SJSA1 (cell line): Measurements from ENCODE around the gene CT47C1. TPM values are rescaled to one million over a fixed set of nuclear protein-coding genes. Genes with fewer than 3 reads are reported as not detected.
A peak's percentile ranks its signal among the peaks of the same experiment; 100 is the strongest.

Experiments
- DNase-seq, 2 experiments: peaks; one replicate each; pipeline ENCODE4 v3.0.0-alpha.2; 2015 to 2020; ENCODE audit warnings: low spot score in 2 of 2, low read depth in 1 of 2
- H3K27ac ChIP-seq: fragments of 250-450 bp; sonication (Bioruptor Pico); 2 replicates; pipeline ENCODE4 v1.5.1; 2020; ENCODE audit warnings: mild to moderate bottlenecking, moderate library complexity
- H3K27me3 ChIP-seq: fragments of 250-450 bp; sonication (Bioruptor Pico); replicated peaks from 2 replicates; pipeline ENCODE4 v1.5.1; 2020; ENCODE audit warnings: mild to moderate bottlenecking, moderate library complexity
- H3K36me3 ChIP-seq: fragments of 250-450 bp; sonication (Bioruptor Pico); 2 replicates; pipeline ENCODE4 v1.5.1; 2020; ENCODE audit warnings: mild to moderate bottlenecking
- H3K4me1 ChIP-seq: fragments of 250-450 bp; sonication (Bioruptor Pico); replicated peaks from 2 replicates; pipeline ENCODE4 v1.6.1; 2021; ENCODE audit warnings: mild to moderate bottlenecking
- H3K4me3 ChIP-seq: fragments of 250-450 bp; sonication (Bioruptor Pico); 2 replicates; pipeline ENCODE4 v1.5.1; 2020; ENCODE audit warnings: mild to moderate bottlenecking
- H3K9me3 ChIP-seq: fragments of 250-450 bp; sonication (Bioruptor Pico); replicated peaks from 2 replicates; pipeline ENCODE4 v1.5.1; 2020; ENCODE audit warnings: mild to moderate bottlenecking
- total RNA-seq: library from RNA; depleted of rRNA; stranded (reverse); fragments of >200 nt; shearing (Covaris generic); gene quantifications from 2 replicates; pipeline ENCODE4 v1.2.3, GENCODE V29; 2014; rRNA removed

Gene CT47C1
- total RNA-seq, 1 experiment from 2014 or later: not detected

GRCh38 chrX:119090627-119091026, 17.8 kb downstream of the CT47C1 start:
- no peak overlapping the region for H3K27ac ChIP-seq
- no peaks in the 10 kb centered on the region for H3K27me3 ChIP-seq
- no peak for DNase-seq
- no peaks in the 10 kb centered on the region for H3K4me1 ChIP-seq
- no peak overlapping the region for H3K4me3 ChIP-seq
- no peaks in the 10 kb centered on the region for H3K36me3 ChIP-seq
- H3K9me3 ChIP-seq: no peaks in the 10 kb centered on the region

- H3K4me1 ChIP-seq: no peaks in the 10 kb centered on the region
- no peak for DNase-seq
- no peaks in the 10 kb centered on the region for H3K36me3 ChIP-seq
- no peak overlapping the region for H3K4me3 ChIP-seq
- no peaks in the 10 kb centered on the region for H3K9me3 ChIP-seq
- no peak overlapping the region for H3K27ac ChIP-seq
- no peaks in the 10 kb centered on the region for H3K27me3 ChIP-seq
These were observed 21.4 kb downstream of the CT47C1 start for GRCh38 chrX:119093991-119094735.

DNA sequence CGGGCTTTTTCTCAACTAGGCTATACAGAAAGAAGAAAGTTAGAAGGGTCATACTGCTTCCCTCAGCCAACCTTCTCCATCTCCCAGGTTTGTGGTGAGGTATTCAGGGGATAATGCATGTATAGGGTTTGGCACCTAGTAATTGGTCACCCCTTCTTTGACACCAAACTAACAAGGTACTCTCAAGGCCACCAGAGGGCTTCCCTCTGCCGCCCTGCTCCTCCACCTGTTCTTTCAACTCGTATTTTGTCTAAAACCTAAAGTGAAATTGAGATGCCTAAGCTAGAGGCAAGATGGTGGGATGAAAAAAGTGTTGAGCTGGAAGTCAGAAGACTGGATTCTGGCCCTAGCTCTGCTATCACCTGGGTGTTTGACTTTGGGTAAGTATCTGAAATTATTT, 22.0 kb downstream of the CT47C1 start:
- H3K27ac ChIP-seq: no peak overlapping the region
- no peak for DNase-seq
- H3K4me3 ChIP-seq: no peak overlapping the region
- no peaks in the 10 kb centered on the region for H3K27me3 ChIP-seq
- H3K36me3 ChIP-seq: no peaks in the 10 kb centered on the region
- no peaks in the 10 kb centered on the region for H3K9me3 ChIP-seq
- H3K4me1 ChIP-seq: no peaks in the 10 kb centered on the region

DNA sequence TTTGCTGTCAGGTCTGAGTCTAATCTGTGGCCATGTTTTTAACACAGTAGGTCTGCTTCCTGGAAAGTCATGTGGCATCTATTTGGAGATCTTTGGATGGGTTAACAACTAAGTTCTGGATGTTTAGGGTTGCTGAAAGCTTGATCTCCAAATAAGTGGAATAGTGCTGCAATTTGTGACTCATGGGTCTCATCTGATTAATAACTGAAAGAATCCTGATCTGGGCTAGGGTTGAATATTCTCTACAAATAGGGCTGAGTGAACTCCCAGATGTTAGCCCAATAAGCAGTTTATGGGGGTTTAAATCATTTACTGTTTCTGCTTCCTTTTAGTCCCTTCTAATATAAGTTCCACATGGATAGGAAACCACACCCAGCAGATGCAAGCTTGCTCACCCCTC, 23.1 kb downstream of the CT47C1 start:
- H3K27ac ChIP-seq: no peak overlapping the region
- no peaks in the 10 kb centered on the region for H3K36me3 ChIP-seq
- H3K4me1 ChIP-seq: no peaks in the 10 kb centered on the region
- no peak overlapping the region for H3K4me3 ChIP-seq
- DNase-seq: no peak
- no peaks in the 10 kb centered on the region for H3K27me3 ChIP-seq
- no peaks in the 10 kb centered on the region for H3K9me3 ChIP-seq

- DNase-seq: no peak
These were observed 28.4 kb downstream of the CT47C1 start for GRCh38 chrX:119101168-119101567.

GRCh38 chrX:119105826-119106225, 33.0 kb downstream of the CT47C1 start:
- H3K4me3 ChIP-seq: no peak overlapping the region
- H3K27ac ChIP-seq: 0 out of 2 replicates have a peak overlapping the region, but pooled peaks have one; percentile 19
- H3K9me3 ChIP-seq: no peaks in the 10 kb centered on the region
- peak; percentile 34 to 51 for DNase-seq
- peaks cover 11% of the 10 kb centered on the region for H3K4me1 ChIP-seq
- no peaks in the 10 kb centered on the region for H3K36me3 ChIP-seq
- H3K27me3 ChIP-seq: no peaks in the 10 kb centered on the region

More at GRCh38 chrX:119101168-119101567, 28.4 kb downstream of the CT47C1 start:
- no peak overlapping the region for H3K4me3 ChIP-seq
- H3K4me1 ChIP-seq: peaks cover 7% of the 10 kb centered on the region
- no peaks in the 10 kb centered on the region for H3K27me3 ChIP-seq
- no peaks in the 10 kb centered on the region for H3K9me3 ChIP-seq
- no peak overlapping the region for H3K27ac ChIP-seq
- no peaks in the 10 kb centered on the region for H3K36me3 ChIP-seq

- DNase-seq: no peak
- H3K27ac ChIP-seq: no peak overlapping the region
- H3K4me1 ChIP-seq: peaks cover 11% of the 10 kb centered on the region
- no peak overlapping the region for H3K4me3 ChIP-seq
- H3K9me3 ChIP-seq: no peaks in the 10 kb centered on the region
- H3K27me3 ChIP-seq: no peaks in the 10 kb centered on the region
- no peaks in the 10 kb centered on the region for H3K36me3 ChIP-seq
These were observed 34.4 kb downstream of the CT47C1 start for GRCh38 chrX:119107206-119107605.

DNA sequence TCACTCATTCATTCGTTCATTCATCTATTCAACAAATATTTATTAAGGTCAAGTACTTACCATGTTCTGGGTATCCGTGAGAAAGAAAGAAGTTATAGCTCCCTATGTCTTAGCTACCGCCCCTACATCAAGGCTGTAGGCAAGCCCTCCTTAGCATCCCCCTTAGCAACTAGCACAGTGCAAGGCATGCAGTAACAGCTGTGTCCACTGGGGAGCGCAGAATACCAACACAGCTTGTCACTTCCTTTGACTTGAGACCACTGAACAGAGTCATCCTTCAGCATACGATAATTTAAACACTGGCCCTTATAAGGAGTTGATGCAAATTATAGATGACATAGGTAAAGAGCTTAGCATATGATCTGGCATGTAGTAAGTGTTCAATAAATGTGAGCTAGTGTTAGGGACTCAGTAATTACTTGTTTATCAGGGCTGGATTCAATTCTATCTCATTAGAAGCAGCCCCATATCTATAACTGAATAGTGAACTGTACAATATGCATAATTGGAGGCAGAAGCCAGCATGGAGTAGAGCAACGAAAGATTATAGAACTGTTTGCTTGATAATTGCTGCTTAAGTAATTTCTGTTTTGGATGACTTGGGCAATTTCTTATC, 46.1 kb downstream of the CT47C1 start:
- peak; percentile 27 to 52 for DNase-seq

DNA sequence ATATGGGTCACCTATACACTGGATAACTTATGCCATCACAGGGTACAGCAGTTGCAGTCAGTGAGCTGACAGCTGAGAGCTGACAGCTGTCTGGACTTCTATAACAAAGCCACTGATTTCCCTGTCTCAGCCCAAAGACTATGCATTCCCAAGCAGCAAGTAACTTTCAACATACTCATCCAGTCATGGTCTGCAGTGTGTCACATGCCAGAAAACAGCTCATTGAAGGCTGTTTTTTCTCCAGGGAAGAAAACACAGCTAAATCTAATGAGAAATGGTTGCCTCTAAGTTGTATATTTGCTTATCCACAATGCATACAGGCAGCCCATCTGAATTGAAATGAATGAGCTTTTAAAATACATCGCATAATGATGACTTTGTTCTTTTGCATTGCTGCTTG, 48.5 kb downstream of the CT47C1 start:
- no peak overlapping the region for H3K4me3 ChIP-seq
- no peaks in the 10 kb centered on the region for H3K9me3 ChIP-seq
- no peaks in the 10 kb centered on the region for H3K36me3 ChIP-seq
- DNase-seq: no peak
- no peaks in the 10 kb centered on the region for H3K27me3 ChIP-seq
- H3K27ac ChIP-seq: no peak overlapping the region
- no peaks in the 10 kb centered on the region for H3K4me1 ChIP-seq

More for the DNA sequence above, 46.1 kb downstream of the CT47C1 start:
- H3K4me1 ChIP-seq: no peaks in the 10 kb centered on the region
- H3K27ac ChIP-seq: no peak overlapping the region
- H3K27me3 ChIP-seq: no peaks in the 10 kb centered on the region
- no peaks in the 10 kb centered on the region for H3K9me3 ChIP-seq
- no peak overlapping the region for H3K4me3 ChIP-seq
- no peaks in the 10 kb centered on the region for H3K36me3 ChIP-seq

Other genes with a start within 250 kb of the CT47C1 start
- gene ZCCHC12, start 249.2 kb upstream of the CT47C1 start, total RNA-seq: not detected in 2 replicates
- gene LONRF3, start 98.4 kb upstream of the CT47C1 start, total RNA-seq: 0.06 and 1.1 TPM in 2 replicates
- gene KIAA1210, start 54.8 kb downstream of the CT47C1 start, total RNA-seq: not detected in 2 replicates
- 143 and 174 TPM in 2 replicates for gene PGRMC1, start 163.3 kb downstream of the CT47C1 start, total RNA-seq